ENCODE results near the gene SMCO3.

SMCO3 gene

GRCh38 chr12:14854586-14855183 is 40.7 kb upstream of the SMCO3 start:
- TF ChIP-seq ZNF16 (tag by site-specific recombination; IDR thresholded peaks at IDR 0.05; ENCODE audit: low read depth), result no peak
- TF ChIP-seq ZNF768 (tag by site-specific recombination; IDR thresholded peaks at IDR 0.05), result no peak
- no peak for TF ChIP-seq ZNF223 (tag by site-specific recombination; IDR thresholded peaks at IDR 0.05)
- H3K27ac ChIP-seq (ENCODE audit: extremely low read depth, low read depth, low read length), result no peak overlapping the region
- H3K9me3 ChIP-seq (ENCODE audit: control insufficient read depth, insufficient read depth, low read depth, low read length), result no peaks in the 10 kb centered on the region
- ChIA-PET CTCF (no interaction called here), POLR2A (no interaction called here)
- H3K36me3 ChIP-seq (ENCODE audit: control insufficient read depth in 2 of 2, insufficient read depth in 1 of 2, low read length in 2 of 2), result no peaks in the 10 kb centered on the region
- peaks cover 2% of the 10 kb centered on the region; the same call in 1 of the 2 replicates for H3K4me1 ChIP-seq (ENCODE audit: control insufficient read depth, insufficient read depth, low read length)
- H3K4me3 ChIP-seq (ENCODE audit: low read depth, low read length), result no peak overlapping the region

- Histone ChIP-seq H3K9me3 (ENCODE audit: control insufficient read depth, insufficient read depth, low read depth, low read length) (no peaks in the 10 kb centered on the region), H3K27ac (ENCODE audit: extremely low read depth, low read depth, low read length) (no peak overlapping the region), H3K4me3 (ENCODE audit: low read depth, low read length) (no peak overlapping the region), H3K4me1 (ENCODE audit: control insufficient read depth, insufficient read depth, low read length) (peaks cover 5% of the 10 kb centered on the region; the same call in 1 of the 2 replicates), H3K36me3 (ENCODE audit: control insufficient read depth in 2 of 2, insufficient read depth in 1 of 2, low read length in 2 of 2) (no peaks in the 10 kb centered on the region)
- ChIA-PET CTCF (no interaction called here), POLR2A (no interaction called here)
- TF ChIP-seq ZNF398 (tag by site-specific recombination; IDR thresholded peaks at IDR 0.05), result no peak
- TF ChIP-seq, protein P1, sequence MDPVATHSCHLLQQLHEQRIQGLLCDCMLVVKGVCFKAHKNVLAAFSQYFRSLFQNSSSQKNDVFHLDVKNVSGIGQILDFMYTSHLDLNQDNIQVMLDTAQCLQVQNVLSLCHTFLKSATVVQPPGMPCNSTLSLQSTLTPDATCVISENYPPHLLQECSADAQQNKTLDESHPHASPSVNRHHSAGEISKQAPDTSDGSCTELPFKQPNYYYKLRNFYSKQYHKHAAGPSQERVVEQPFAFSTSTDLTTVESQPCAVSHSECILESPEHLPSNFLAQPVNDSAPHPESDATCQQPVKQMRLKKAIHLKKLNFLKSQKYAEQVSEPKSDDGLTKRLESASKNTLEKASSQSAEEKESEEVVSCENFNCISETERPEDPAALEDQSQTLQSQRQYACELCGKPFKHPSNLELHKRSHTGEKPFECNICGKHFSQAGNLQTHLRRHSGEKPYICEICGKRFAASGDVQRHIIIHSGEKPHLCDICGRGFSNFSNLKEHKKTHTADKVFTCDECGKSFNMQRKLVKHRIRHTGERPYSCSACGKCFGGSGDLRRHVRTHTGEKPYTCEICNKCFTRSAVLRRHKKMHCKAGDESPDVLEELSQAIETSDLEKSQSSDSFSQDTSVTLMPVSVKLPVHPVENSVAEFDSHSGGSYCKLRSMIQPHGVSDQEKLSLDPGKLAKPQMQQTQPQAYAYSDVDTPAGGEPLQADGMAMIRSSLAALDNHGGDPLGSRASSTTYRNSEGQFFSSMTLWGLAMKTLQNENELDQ (tag by site-specific recombination; IDR thresholded peaks at IDR 0.05; ENCODE audit: low read depth), result no peak
- no peak for TF ChIP-seq ZFP69B (tag by site-specific recombination; IDR thresholded peaks at IDR 0.05)
- no peak for TF ChIP-seq ZNF426 (tag by site-specific recombination; IDR thresholded peaks at IDR 0.05)
- no peak for TF ChIP-seq YY2 (tag by site-specific recombination; IDR thresholded peaks at IDR 0.05)
- TF ChIP-seq ZSCAN23 (tag by site-specific recombination; IDR thresholded peaks at IDR 0.05), result no peak
- TF ChIP-seq TSHZ1 (tag by site-specific recombination; IDR thresholded peaks at IDR 0.05; ENCODE audit: borderline replicate concordance), result no peak
Observed at GRCh38 chr12:14853961-14854360, 40.0 kb upstream of the SMCO3 start.

- peaks cover 5% of the 10 kb centered on the region; the same call in 1 of the 2 replicates for H3K4me1 ChIP-seq (ENCODE audit: control insufficient read depth, insufficient read depth, low read length)
- H3K36me3 ChIP-seq (ENCODE audit: control insufficient read depth in 2 of 2, insufficient read depth in 1 of 2, low read length in 2 of 2), result no peaks in the 10 kb centered on the region
- H3K4me3 ChIP-seq (ENCODE audit: low read depth, low read length), result no peak overlapping the region
- CTCF ChIA-PET, result interaction anchor here (1.1 kb wide), 1 partner anchor 144 kb away, joined by 3 read pairs; no protein-coding TSS in a partner anchor
- no peaks in the 10 kb centered on the region for H3K9me3 ChIP-seq (ENCODE audit: control insufficient read depth, insufficient read depth, low read depth, low read length)
- POLR2A ChIA-PET, result no interaction called here
- no peak overlapping the region for H3K27ac ChIP-seq (ENCODE audit: extremely low read depth, low read depth, low read length)
- TF ChIP-seq ZNF404 (tag by site-specific recombination; IDR thresholded peaks at IDR 0.05) (no peak), ZNF558 (tag by site-specific recombination; IDR thresholded peaks at IDR 0.05) (no peak), ZNF501 (tag by site-specific recombination; IDR thresholded peaks at IDR 0.05) (no peak), TRIM28 (IDR thresholded peaks at IDR 0.05; ENCODE audit: borderline replicate concordance, low read length) (no peak), SCRT1 (tag by site-specific recombination; IDR thresholded peaks at IDR 0.05; ENCODE audit: borderline replicate concordance) (no peak), ZNF791 (tag by site-specific recombination; IDR thresholded peaks at IDR 0.05) (no peak), ZNF510 (tag by site-specific recombination; IDR thresholded peaks at IDR 0.05; ENCODE audit: insufficient replicate concordance) (no peak), ZNF610 (tag by site-specific recombination; IDR thresholded peaks at IDR 0.05; ENCODE audit: borderline replicate concordance) (no peak)
Observed at GRCh38 chr12:14852880-14853279, 38.9 kb upstream of the SMCO3 start.

Data from HEK293 (cell line).